GM12878 (cell line): ENCODE measurements around the gene LY6G5B. TPM values are rescaled to one million over a fixed set of nuclear protein-coding genes. Genes with fewer than 3 reads are reported as not detected.

Experiments used
- ATAC-seq: fragments of 200-7000 bp; cut with Tn5 transposase; 3 replicates; pipeline ENCODE4 v1.9.1; 2020; ENCODE audit warnings: mild to moderate bottlenecking, moderate library complexity
- BruUV-seq: library from RNA; stranded (reverse); fragments of 400-500 nt; replicated peaks from 2 replicates; lab custom pipeline; 2021; lab: Mats Ljungman, UMichigan
- CTCF ChIA-PET: fragments of 300-600 bp; sonication (Branson Sonifier 250); formaldehyde crosslinking; extraction: SDS; loops from one replicate; lab custom pipeline; 2021; ENCODE audit warnings: inconsistent platforms; lab: Yijun Ruan, JAX
- POLR2A ChIA-PET: fragments of 350-600 bp; formaldehyde crosslinking; extraction: SDS; loops from one replicate; lab custom pipeline; 2021; ENCODE audit warnings: inconsistent platforms; lab: Charles Lee
- RAD21 ChIA-PET: fragments of 300-600 bp; sonication (Branson Sonifier 250); formaldehyde crosslinking; loops from one replicate; lab custom pipeline; 2023; ENCODE audit warnings: antibody characterized with exemption; ENCODE audit not compliant: unreplicated experiment; lab: Charles Lee
- SMC1A ChIA-PET: fragments of 300-600 bp; sonication (Branson Sonifier 250); formaldehyde crosslinking; loops from one replicate; lab custom pipeline; 2023; ENCODE audit not compliant: unreplicated experiment, uncharacterized antibody; lab: Charles Lee
- DNase-seq: peaks from one replicate; pipeline ENCODE4 v3.0.0-alpha.2; 2011; ENCODE audit warnings: low read depth, low spot score
- FAIRE-seq: peaks from 3 replicates; lab custom pipeline; 2011; peaks lifted over from hg19 to GRCh38; lab: Jason Lieb, UNC
- H2AFZ ChIP-seq: 2 replicates; pipeline ENCODE4 v1.6.0; 2011; ENCODE audit warnings: low read depth, low read length, control low read depth; ENCODE audit not compliant: control insufficient read depth
- H3K27ac ChIP-seq: 2 replicates; pipeline ENCODE4 v1.5.1; 2011; ENCODE audit warnings: control low read depth; ENCODE audit not compliant: control insufficient read depth, insufficient read depth
- H3K27me3 ChIP-seq, 2 experiments: replicated peaks in 1 of 2; 2 replicates each; pipeline versions ENCODE4 v1.6.0 to v1.6.1; 2011; ENCODE audit warnings: low read length in 1 of 2; ENCODE audit not compliant: control insufficient read depth in 2 of 2, insufficient read depth in 2 of 2
- H3K36me3 ChIP-seq, 2 experiments: 2 replicates each; pipeline ENCODE4 v1.5.1; 2011; ENCODE audit warnings: low read length in 1 of 2; ENCODE audit not compliant: control insufficient read depth in 2 of 2, insufficient read depth in 2 of 2
- H3K4me1 ChIP-seq: 2 replicates; pipeline ENCODE4 v1.6.1; 2011; ENCODE audit warnings: mild to moderate bottlenecking, low read length, moderate library complexity, mixed read lengths; ENCODE audit not compliant: control insufficient read depth, insufficient read depth
- H3K4me2 ChIP-seq: 2 replicates; pipeline ENCODE4 v1.6.0; 2011; ENCODE audit warnings: control low read depth; ENCODE audit not compliant: control insufficient read depth, insufficient read depth
- H3K4me3 ChIP-seq: fragments of 200-600 bp; sonication (generic); 2 replicates; pipeline ENCODE4 v1.5.1; 2016
- H3K79me2 ChIP-seq: 2 replicates; pipeline ENCODE4 v1.6.0; 2011; ENCODE audit warnings: low read length; ENCODE audit not compliant: control insufficient read depth, insufficient read depth
- H3K9ac ChIP-seq: 2 replicates; pipeline ENCODE4 v1.8.0; 2011; ENCODE audit warnings: low read length, control low read depth, mixed read lengths; ENCODE audit not compliant: control insufficient read depth, insufficient read depth
- H3K9me3 ChIP-seq: replicated peaks from 3 replicates; pipeline ENCODE4 v1.5.1; 2011; ENCODE audit warnings: mild to moderate bottlenecking, low read length; ENCODE audit not compliant: control insufficient read depth, insufficient read depth
- H4K20me1 ChIP-seq: 2 replicates; pipeline ENCODE4 v1.6.0; 2011; ENCODE audit not compliant: control insufficient read depth, insufficient read depth
- NFYA ChIP-seq: IDR thresholded peaks from 2 replicates; pipeline ENCODE4 v1.6.1; 2011; ENCODE audit warnings: low read depth, mild to moderate bottlenecking, low read length, improper control_type of control experiment, borderline replicate concordance
- RELB ChIP-seq: fragments of 450-650 bp; IDR thresholded peaks from 2 replicates; pipeline ENCODE4 v1.6.1; 2017; ENCODE audit warnings: low read depth, mild to moderate bottlenecking, moderate library complexity
- RUNX3 ChIP-seq: IDR thresholded peaks from 2 replicates; pipeline ENCODE4 v1.6.1; 2012; ENCODE audit warnings: low read length, inconsistent platforms
- SMAD1 ChIP-seq: fragments of 450-650 bp; IDR thresholded peaks from 2 replicates; pipeline ENCODE4 v1.6.1; 2018; ENCODE audit warnings: mild to moderate bottlenecking, low read depth; ENCODE audit not compliant: partially characterized antibody
- TCF7 ChIP-seq: IDR thresholded peaks from 2 replicates; pipeline ENCODE4 v1.6.1; 2014; ENCODE audit warnings: antibody characterized with exemption, borderline replicate concordance
- ZBTB4 ChIP-seq: fragments of 450-650 bp; formaldehyde crosslinking; IDR thresholded peaks from 2 replicates; pipeline ENCODE4 v1.4.0; 2022; ENCODE audit warnings: mild to moderate bottlenecking, moderate library complexity
- WGBS: methylation state at CpG from one replicate; pipeline ENCODE4 v1.1.6; 2016; ENCODE audit warnings: low lambda C conversion rate; ENCODE audit not compliant: insufficient replicate concordance, insufficient coverage; ENCODE audit errors: missing lambda C conversion rate; 5-methylcytosine and 5-hydroxymethylcytosine counted together
- in situ Hi-C: fragments of 300-500 bp; cut with MboI; formaldehyde crosslinking; loops from 9 replicates; pipeline ENCODE4 v1.14.3; 2018; ENCODE audit warnings: mixed read lengths
- intact Hi-C: fragments of 100-400 bp; cut with micrococcal nuclease; formaldehyde crosslinking; loops from one replicate; pipeline ENCODE4 v1.14.2; 2022; ENCODE audit not compliant: unreplicated experiment
- polyA plus RNA-seq, 11 experiments: library from polyadenylated mRNA; depleted of rRNA in 4 of 11; unstranded in 6 of 11; stranded (reverse) in 5 of 11; fragments of >200 nt; fragmentation: Nextera tagmentation in 4 of 11; fragmentation: Illumina TruSeq in 1 of 11; extraction: Ambion mirVana in 4 of 11; extraction: Trizol in 1 of 11; gene quantifications; 1 replicate in 1 of 11; 2 replicates in 10 of 11; pipeline versions ENCODE4 v1.2.1 to v1.2.3, GENCODE V29; 2011 to 2016; ENCODE audit warnings: inconsistent platforms in 2 of 11, missing spikeins in 2 of 11, low read depth in 1 of 11
- total RNA-seq, 4 experiments: library from RNA; depleted of rRNA in 3 of 4; stranded (reverse); fragments of >200 nt in 3 of 4; fragmentation: Illumina TruSeq in 1 of 4; extraction: Trizol in 1 of 4; gene quantifications; 2 replicates each; pipeline versions ENCODE4 v1.2.1 to v1.2.3, GENCODE V29; 2013 to 2021

Gene LY6G5B
- total and polyA plus RNA-seq, 10 of the 15 experiments (the other 5 are each of a cell fraction or from before 2014, with no cell fraction given), result 3.2 to 16.5 (median 7.5) TPM

DNA sequence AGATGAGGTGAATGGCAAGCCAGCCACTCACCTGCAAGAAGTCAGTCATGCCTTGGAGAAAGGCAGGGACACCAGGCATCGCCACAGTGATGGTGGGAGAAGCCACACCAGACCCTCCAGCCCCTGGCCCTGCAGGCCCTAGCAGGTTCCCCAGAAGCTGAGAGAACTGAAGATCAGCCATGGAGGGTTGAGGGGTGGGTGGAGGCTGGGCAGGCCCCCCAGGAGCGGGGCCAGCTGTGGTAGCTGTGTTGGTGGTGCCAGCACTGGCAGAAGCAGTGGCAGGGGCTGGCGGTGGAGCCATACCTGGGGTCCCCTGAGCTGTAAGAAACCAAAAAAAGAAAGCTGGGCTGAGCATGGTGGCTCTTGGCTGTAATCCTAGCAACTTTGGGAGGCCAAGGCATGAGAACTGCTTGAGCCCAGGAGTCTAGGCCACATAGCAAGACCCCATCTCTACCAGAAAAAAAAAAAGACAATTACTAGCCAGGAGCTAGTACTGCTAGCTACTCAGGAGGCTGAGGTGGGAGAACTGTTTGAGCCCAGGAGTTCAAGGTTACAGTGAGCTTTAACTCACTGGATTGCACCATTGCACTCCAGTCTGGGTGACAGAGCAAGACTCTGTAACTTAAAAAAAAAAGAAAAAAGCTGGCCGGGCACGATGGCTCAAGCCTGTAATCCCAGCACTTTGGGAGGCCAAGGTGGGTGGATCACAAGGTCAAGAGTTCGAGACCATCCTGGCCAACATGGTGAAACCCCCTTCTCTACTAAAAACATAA lies 26.8 kb upstream of the LY6G5B start:
- ChIA-PET SMC1A (interaction anchor here (0.6 to 1.8 kb wide), 2 partner anchors 9 to 20 kb away, joined by 3 to 10 read pairs; partner anchors contain the start of gene BAG6), RAD21 (interaction anchor here (0.5 kb wide), 1 partner anchor 29 kb away, joined by 3 read pairs; no protein-coding TSS in a partner anchor), POLR2A (interaction anchor here (1.0 to 1.3 kb wide), 2 partner anchors 10 to 93 kb away, joined by 4 to 5 read pairs; partner anchors contain the start of gene BAG6), CTCF (no interaction called here)
- no peak overlapping the region for H3K4me2 ChIP-seq
- 97% methylated on average over 6 of the region's 6 CpGs for WGBS
- H3K79me2 ChIP-seq, result no peaks in the 10 kb centered on the region
- no peak overlapping the region for H3K4me3 ChIP-seq
- no TSS peak for BruUV-seq
- no peak for FAIRE-seq
- TF ChIP-seq RUNX3 (no peak), NFYA (no peak), SMAD1 (no peak), ZBTB4 (CRISPR knock-in tag) (no peak), RELB (no peak), TCF7 (no peak)
- no peaks in the 10 kb centered on the region for H4K20me1 ChIP-seq
- no peak overlapping the region for H3K9ac ChIP-seq
- in situ Hi-C loops, result no loop called here
- no peak overlapping the region for H3K27ac ChIP-seq
- no peaks in the 10 kb centered on the region for H3K27me3 ChIP-seq
- ATAC-seq, result no peak
- H2AFZ ChIP-seq, result no peak overlapping the region
- H3K36me3 ChIP-seq, result peaks cover 31 to 50% of the 10 kb centered on the region in 2 experiments
- H3K4me1 ChIP-seq, result no peaks in the 10 kb centered on the region
- no peaks in the 10 kb centered on the region for H3K9me3 ChIP-seq
- intact Hi-C loops, result no loop called here
- DNase-seq, result no peak
